HG02763 (cell line): ENCODE measurements around the gene GDPD3.
A peak's percentile ranks its signal among the peaks of the same experiment; 100 is the strongest.

ENCODE experiments used
- ATAC-seq: cut with Tn5 transposase; IDR thresholded peaks from one replicate; pipeline ENCODE4 v1.9.1; 2021; ENCODE audit warnings: mild to moderate bottlenecking, moderate library complexity; ENCODE audit not compliant: unreplicated experiment

GDPD3 gene

GRCh38 chr16:30082545-30083090 lies 30.7 kb downstream of the GDPD3 start:
- no peak for ATAC-seq

GRCh38 chr16:30079480-30079879 lies 33.9 kb downstream of the GDPD3 start:
- no peak for ATAC-seq

- ATAC-seq, result no peak
These were observed 34.6 kb downstream of the GDPD3 start for GRCh38 chr16:30078744-30079143.

- ATAC-seq, result no peak
These were observed 35.7 kb downstream of the GDPD3 start for GRCh38 chr16:30077656-30078055.

- ATAC-seq, result peak; percentile 14
These were observed 37.0 kb downstream of the GDPD3 start for GRCh38 chr16:30076276-30076791.

GRCh38 chr16:30075503-30076275 lies 37.6 kb downstream of the GDPD3 start, which contains the start of gene PPP4C:
TSS of gene PPP4C (plus strand) at chr16:30075994. CDS start at chr16:30076378, 384 bp downstream.
- peak; percentile 82 for ATAC-seq

GRCh38 chr16:30070490-30070889 lies 42.8 kb downstream of the GDPD3 start:
- ATAC-seq, result no peak

- ATAC-seq, result no peak
These were observed 43.5 kb downstream of the GDPD3 start for GRCh38 chr16:30069611-30070462.

GRCh38 chr16:30068750-30069610 lies 44.4 kb downstream of the GDPD3 start:
- ATAC-seq, result no peak

- ATAC-seq, result no peak
These were observed 45.0 kb downstream of the GDPD3 start for GRCh38 chr16:30068333-30068732.

GRCh38 chr16:30067584-30067916 lies 45.8 kb downstream of the GDPD3 start:
- no peak for ATAC-seq

- ATAC-seq, result no peak
These were observed 46.4 kb downstream of the GDPD3 start for GRCh38 chr16:30066761-30067583.

- ATAC-seq, result no peak
These were observed 47.2 kb downstream of the GDPD3 start for GRCh38 chr16:30065943-30066760.

GRCh38 chr16:30065102-30065942 lies 48.0 kb downstream of the GDPD3 start, which contains the start of gene ALDOA:
TSS of gene ALDOA (plus strand) at chr16:30065760. CDS start at chr16:30066898, 1,138 bp downstream.
- ATAC-seq, result peak; percentile 76

- no peak for ATAC-seq
These were observed 48.6 kb downstream of the GDPD3 start for GRCh38 chr16:30064729-30065101.

- ATAC-seq, result no peak
These were observed 49.2 kb downstream of the GDPD3 start for GRCh38 chr16:30063893-30064728.

GRCh38 chr16:30063278-30063892 lies 50.0 kb downstream of the GDPD3 start:
- no peak for ATAC-seq
